MCF 10A (cell line): ENCODE results near the gene IL23R. TPM values are rescaled to one million over a fixed set of nuclear protein-coding genes. Genes with fewer than 3 reads are reported as not detected.
"Not testable (repeated sequence)": the region's sequence is repeated elsewhere in the genome, so short reads cannot be mapped to it uniquely, and the experiment has no call there.

ENCODE experiments used
- BruUV-seq: library from RNA; stranded (reverse); fragments of 400-500 nt; replicated peaks from 2 replicates; lab custom pipeline; 2021; lab: Mats Ljungman, UMichigan
- CTCF ChIA-PET: fragments of 300-600 bp; sonication (Branson Sonifier 250); formaldehyde crosslinking; extraction: SDS; loops from one replicate; lab custom pipeline; 2021; ENCODE audit warnings: antibody characterized with exemption, inconsistent platforms; lab: Yijun Ruan, JAX
- POLR2A ChIA-PET: fragments of 300-600, 350-650 bp; sonication (Branson Sonifier 250); formaldehyde crosslinking; extraction: SDS; loops from one replicate; lab custom pipeline; 2020; ENCODE audit warnings: antibody characterized with exemption, inconsistent platforms; lab: Yijun Ruan, JAX
- DNase-seq: peaks from one replicate; pipeline ENCODE4 v3.0.0-alpha.2; 2018; ENCODE audit not compliant: unreplicated experiment
- H3K27ac Mint-ChIP-seq: one replicate; pipeline ENCODE4 v1.8.0; 2022; ENCODE audit warnings: mild to moderate bottlenecking, low read depth, mixed read lengths; ENCODE audit not compliant: unreplicated experiment
- H3K27me3 Mint-ChIP-seq: one replicate; pipeline ENCODE4 v1.8.0; 2022; ENCODE audit warnings: mixed read lengths; ENCODE audit not compliant: insufficient read depth, unreplicated experiment
- H3K36me3 Mint-ChIP-seq: one replicate; pipeline ENCODE4 v1.8.0; 2022; ENCODE audit warnings: mild to moderate bottlenecking, moderate library complexity, mixed read lengths; ENCODE audit not compliant: insufficient read depth, unreplicated experiment
- H3K4me1 Mint-ChIP-seq: one replicate; pipeline ENCODE4 v1.8.0; 2022; ENCODE audit warnings: mixed read lengths; ENCODE audit not compliant: insufficient read depth, unreplicated experiment
- H3K4me3 Mint-ChIP-seq: one replicate; pipeline ENCODE4 v1.8.0; 2022; ENCODE audit warnings: mild to moderate bottlenecking, moderate library complexity, mixed read lengths; ENCODE audit not compliant: unreplicated experiment
- H3K9me3 Mint-ChIP-seq: one replicate; pipeline ENCODE4 v1.8.0; 2022; ENCODE audit warnings: mixed read lengths; ENCODE audit not compliant: unreplicated experiment
- CTCF ChIP-seq: fragments of 200-600 bp; IDR thresholded peaks from one replicate; pipeline ENCODE4 v1.8.0; 2022; ENCODE audit warnings: antibody characterized with exemption, mild to moderate bottlenecking; ENCODE audit not compliant: unreplicated experiment
- intact Hi-C: fragments of 100-400 bp; cut with micrococcal nuclease; formaldehyde crosslinking; loops from 2 replicates; pipeline ENCODE4 v1.14.1; 2022
- total RNA-seq: library from RNA; stranded (reverse); gene quantifications from 2 replicates; pipeline ENCODE4 v1.2.3, GENCODE V29; 2022

The IL23R gene
- total RNA-seq, 1 experiment from 2014 or later, result not detected

DNA sequence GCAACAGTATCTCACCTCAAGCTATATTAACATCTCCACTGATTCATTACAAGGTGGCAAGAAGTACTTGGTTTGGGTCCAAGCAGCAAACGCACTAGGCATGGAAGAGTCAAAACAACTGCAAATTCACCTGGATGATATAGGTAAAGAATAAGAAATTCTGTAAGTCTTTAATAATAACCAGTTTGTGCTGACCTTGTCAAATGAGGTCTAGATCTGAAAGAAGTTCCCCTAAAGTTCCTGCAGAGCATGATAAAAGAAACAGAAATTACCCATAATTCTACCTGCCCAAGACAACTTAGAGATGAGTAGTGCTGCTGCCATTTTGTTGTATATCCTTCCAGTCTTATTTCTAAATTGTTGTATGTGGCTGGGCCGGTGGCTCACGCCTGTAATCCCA is 34.5 kb downstream of the IL23R start:
- no peak for TF ChIP-seq CTCF
- no peaks in the 10 kb centered on the region for H3K36me3 Mint-ChIP-seq
- no TSS peak for BruUV-seq
- no peak for DNase-seq
- POLR2A ChIA-PET, result no interaction called here
- no peaks in the 10 kb centered on the region for H3K4me1 Mint-ChIP-seq
- CTCF ChIA-PET, result interaction anchor here (1.4 kb wide), 1 partner anchor 13 kb away, joined by 4 read pairs; no protein-coding TSS in a partner anchor
- H3K27me3 Mint-ChIP-seq, result no peaks in the 10 kb centered on the region
- no peak overlapping the region for H3K4me3 Mint-ChIP-seq
- no peaks in the 10 kb centered on the region for H3K9me3 Mint-ChIP-seq
- H3K27ac Mint-ChIP-seq, result no peak overlapping the region
- intact Hi-C loops, result no loop called here

DNA sequence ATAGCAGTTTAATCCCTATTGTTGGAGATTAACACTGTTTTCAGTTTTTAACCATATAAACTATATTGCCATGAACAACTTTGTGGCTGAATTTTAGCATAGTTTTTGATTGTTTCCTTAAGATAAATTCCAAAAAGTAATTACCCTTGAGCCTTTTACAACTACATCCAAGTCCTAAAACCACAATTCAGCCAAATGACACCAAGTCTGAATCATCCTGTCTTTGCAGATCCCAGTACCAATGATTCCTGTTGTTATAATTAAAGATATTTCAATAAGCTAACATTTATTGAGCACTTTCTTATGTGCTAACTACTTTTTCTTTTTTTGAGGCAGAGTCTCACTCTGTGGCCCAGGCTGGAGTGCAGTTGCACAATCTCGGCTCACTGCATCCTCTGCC is 35.6 kb downstream of the IL23R start:
- DNase-seq, result no peak

GRCh38 chr1:67204298-67204980 is 38.2 kb downstream of the IL23R start:
- H3K4me3 Mint-ChIP-seq, result no peak overlapping the region
- ChIA-PET CTCF (interaction anchor here (0.6 to 2.8 kb wide), 4 partner anchors 9 to 308 kb away, joined by 3 to 12 read pairs (median 6); no protein-coding TSS in a partner anchor), POLR2A (interaction anchor here (1.0 kb wide), 1 partner anchor 279 kb away, joined by 3 read pairs; no protein-coding TSS in a partner anchor)
- intact Hi-C loops, result no loop called here
- no TSS peak for BruUV-seq
- H3K4me1 Mint-ChIP-seq, result no peaks in the 10 kb centered on the region
- DNase-seq, result no peak
- H3K36me3 Mint-ChIP-seq, result no peaks in the 10 kb centered on the region
- H3K27ac Mint-ChIP-seq, result no peak overlapping the region
- no peaks in the 10 kb centered on the region for H3K9me3 Mint-ChIP-seq
- H3K27me3 Mint-ChIP-seq, result no peaks in the 10 kb centered on the region
- TF ChIP-seq CTCF, result no peak

More for the DNA sequence above, 35.6 kb downstream of the IL23R start:
- intact Hi-C loops, result no loop called here
- Mint-ChIP-seq H3K9me3 (no peaks in the 10 kb centered on the region), H3K27me3 (no peaks in the 10 kb centered on the region), H3K27ac (no peak overlapping the region), H3K36me3 (no peaks in the 10 kb centered on the region), H3K4me3 (no peak overlapping the region), H3K4me1 (no peaks in the 10 kb centered on the region)
- no peak for TF ChIP-seq CTCF
- ChIA-PET POLR2A (no interaction called here), CTCF (interaction anchor here (0.6 to 2.8 kb wide), 4 partner anchors 10 to 785 kb away, joined by 3 to 16 read pairs (median 8); no protein-coding TSS in a partner anchor)
- BruUV-seq, result no TSS peak

DNA sequence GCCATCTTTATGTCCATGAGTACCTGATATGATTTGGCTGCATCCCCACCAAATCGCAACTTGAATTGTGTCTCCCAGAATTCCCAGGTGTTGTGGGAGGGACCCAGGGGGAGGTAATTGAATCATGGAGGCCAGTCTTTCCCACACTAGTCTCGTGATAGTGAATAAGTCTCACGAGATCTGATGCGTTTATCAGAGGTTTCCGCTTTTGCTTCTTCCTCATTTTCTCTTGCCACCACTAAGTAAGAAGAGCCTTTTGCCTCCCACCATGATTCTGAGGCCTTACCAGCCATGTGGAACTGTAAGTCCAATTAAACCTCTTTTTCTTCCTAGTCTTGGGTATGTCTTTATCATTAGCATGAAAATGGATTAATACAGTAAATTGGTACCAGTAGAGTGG is 41.1 kb downstream of the IL23R start:
- intact Hi-C loops, H3K4me3 Mint-ChIP-seq, H3K27me3 Mint-ChIP-seq, H3K9me3 Mint-ChIP-seq, CTCF ChIA-PET, H3K27ac Mint-ChIP-seq, H3K4me1 Mint-ChIP-seq, H3K36me3 Mint-ChIP-seq, BruUV-seq, DNase-seq: not testable (repeated sequence)
- POLR2A ChIA-PET, result interaction anchor here (0.7 kb wide), 1 partner anchor 61 kb away, joined by 3 read pairs; no protein-coding TSS in a partner anchor
